Hematopoietic multipotent progenitor cell treated with erythropoietin and hydrocortisone succinate and interleukin-3 and kit ligand, for 17 days (in vitro differentiated cells): ENCODE measurements around the gene TRIM10.
"Not testable (repeated sequence)": the region's sequence is repeated elsewhere in the genome, so short reads cannot be mapped to it uniquely, and the experiment has no call there.

Source experiments
- DNase-seq: peaks from one replicate; pipeline ENCODE4 v3.0.0-alpha.2; 2015; ENCODE audit warnings: low spot score

The TRIM10 gene

DNA sequence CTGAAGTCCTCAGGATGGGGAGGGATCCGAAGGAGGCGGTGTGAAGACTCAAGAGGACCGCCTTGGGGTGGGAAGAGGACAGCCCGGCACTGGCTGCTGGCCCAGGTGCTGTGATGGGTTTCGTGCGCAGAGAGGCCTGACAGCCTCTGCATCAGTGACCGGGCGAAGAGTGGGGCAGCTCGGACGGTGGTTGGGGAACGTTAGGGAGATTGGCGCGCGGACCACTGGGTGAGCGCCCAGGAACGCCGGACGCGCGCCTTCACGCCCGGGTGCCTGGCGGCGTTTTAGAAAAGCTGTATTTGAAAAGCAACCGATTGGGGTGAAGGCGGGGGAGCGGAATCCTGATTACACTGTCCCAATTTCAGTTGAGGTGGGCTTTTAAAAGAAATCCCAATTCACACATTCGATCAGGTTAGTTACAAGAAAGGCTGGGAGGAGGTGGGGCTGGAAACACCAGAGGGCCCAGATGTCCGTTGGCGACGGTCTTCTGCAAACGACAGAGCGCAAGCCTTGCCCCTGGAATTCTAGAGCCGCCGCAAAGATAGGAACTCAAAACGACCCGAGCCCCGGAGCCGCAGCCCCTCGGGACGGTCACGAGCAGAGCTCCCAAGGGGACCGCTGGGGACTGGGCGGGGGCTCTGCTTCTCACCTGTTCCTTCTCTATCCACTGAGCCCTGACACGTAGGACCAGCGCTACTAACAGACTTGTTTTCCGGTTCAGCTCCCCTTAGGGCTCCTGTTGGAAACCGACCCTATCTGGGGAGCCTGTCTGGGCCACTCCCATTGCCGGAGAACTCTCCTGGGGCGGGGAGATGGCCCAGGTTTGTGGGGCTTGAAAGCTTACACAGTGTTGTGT is 33.5 kb downstream of the TRIM10 start:
- DNase-seq = no peak

- no peak for DNase-seq
These were observed 38.5 kb downstream of the TRIM10 start for GRCh38 chr6:30122515-30122914.

DNA sequence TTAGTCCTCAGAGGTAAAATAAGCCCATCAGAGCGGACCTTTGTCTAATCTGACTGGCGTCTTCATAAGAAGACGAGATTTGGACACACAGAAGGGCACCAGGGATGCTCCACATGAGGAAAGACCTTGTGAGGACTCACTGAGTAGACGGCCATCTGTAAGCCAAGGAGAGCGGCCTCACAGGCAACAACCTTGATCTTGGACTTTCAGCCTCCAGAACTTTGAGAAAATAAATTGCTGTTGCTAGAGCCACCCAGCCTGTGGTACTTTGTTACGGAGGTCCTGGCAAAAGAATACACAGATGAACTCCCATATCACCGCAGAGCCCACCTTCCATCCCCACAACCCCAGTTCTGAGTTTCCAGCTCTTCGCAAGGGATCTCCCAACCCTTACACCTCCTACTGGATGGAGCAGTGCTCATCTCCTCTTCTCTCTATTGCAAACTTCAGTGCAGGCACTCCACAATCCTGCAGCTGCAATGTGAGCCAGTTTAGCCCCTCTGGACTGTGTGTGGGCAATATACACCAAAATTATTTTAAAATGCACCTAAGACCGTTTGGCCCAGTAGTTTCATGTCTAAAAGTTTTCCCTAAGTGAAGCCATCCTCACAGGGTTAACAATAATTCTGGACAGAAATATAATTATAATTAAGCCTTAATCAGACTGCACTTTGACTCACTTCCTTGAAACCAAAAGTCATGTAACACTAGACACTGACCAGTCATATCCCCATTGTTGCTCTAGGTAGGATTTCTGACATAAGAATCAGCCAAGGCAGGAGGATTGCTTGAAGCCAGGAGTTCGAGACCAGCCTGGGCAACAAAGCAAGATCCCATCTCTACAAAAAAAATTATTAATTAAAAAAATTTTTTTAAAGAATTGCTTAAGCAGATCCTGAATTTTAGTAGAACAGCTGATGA is 39.3 kb downstream of the TRIM10 start:
- no peak for DNase-seq

DNA sequence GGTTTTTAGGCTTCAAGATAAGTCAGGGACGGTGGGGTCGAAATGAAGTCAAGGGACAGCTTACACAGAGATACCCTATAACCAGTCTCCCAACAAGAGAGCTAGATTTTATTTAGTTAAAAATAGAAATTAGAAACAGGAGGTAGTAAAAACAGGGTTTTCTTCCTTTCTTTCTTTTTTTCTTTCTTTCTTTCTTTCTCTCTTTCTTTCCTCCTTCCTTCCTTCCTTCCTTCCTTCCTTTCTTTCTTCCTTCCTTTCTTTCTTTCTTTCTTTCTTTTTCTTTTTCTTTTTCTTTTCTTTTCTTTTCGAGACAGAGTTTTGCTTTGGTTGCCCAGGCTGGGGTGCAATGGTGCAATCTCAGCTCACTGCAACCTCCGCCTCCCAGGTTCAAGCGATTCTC is 42.3 kb downstream of the TRIM10 start:
- DNase-seq = not testable (repeated sequence)

DNA sequence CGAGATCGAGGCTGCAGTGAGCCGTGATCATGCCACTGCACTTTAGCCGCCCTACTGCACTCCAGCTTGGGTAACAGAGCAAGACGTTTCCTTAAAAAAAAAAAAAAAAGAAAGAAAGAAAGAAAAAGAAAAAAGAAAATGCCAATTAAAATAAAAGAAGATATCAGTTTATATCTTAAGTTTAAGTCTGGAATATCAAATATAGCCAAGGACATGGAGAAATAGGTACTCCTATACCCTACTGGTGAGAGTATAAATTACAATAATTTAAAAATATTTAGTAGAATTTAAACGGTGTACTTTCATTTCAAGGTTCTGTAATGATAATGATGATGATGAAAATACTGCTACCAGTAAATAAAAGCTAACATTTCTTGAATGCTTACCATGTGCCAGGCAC is 44.3 kb downstream of the TRIM10 start:
- DNase-seq = no peak

- DNase-seq = no peak
These were observed 47.2 kb downstream of the TRIM10 start for GRCh38 chr6:30113841-30114240.

- DNase-seq = no peak
These were observed 47.8 kb downstream of the TRIM10 start, which contains the start of gene TRIM31 for GRCh38 chr6:30113003-30113759. TSS of gene TRIM31 (minus strand) at chr6:30113090. CDS start at chr6:30112805, 285 bp downstream.

GRCh38 chr6:30112402-30112994 is 48.5 kb downstream of the TRIM10 start:
- no peak for DNase-seq

DNA sequence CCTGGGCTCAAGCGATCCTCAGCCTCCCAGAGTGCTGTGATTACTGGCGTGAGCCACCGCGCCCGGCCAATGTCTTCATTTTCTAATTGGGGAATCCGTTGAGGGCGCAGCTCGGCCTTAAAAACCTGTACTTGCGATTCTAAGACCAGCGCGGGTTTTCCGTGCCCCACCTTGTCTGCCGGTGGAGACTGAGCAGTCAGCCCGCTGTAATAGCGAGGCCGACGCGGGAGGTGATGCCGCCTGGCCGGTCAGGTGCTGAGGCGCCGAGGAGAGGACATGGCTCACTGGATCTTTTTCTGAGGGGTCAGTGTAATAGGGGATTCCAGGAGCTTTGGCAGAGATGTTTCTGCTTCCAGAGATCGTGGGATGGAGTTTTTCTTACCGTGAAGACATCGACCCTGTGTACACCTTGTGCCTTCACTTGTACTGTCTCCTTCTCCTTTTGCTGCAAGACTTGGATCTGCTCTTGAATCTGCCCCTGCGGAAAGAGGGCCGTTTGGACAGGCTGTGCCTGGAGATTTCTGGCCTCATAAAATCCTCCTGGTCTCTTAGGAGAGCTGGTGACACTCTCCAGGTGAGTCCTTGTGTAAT is 49.6 kb downstream of the TRIM10 start:
- no peak for DNase-seq

- no peak for DNase-seq
These were observed 56.4 kb downstream of the TRIM10 start for GRCh38 chr6:30104661-30105060.

DNA sequence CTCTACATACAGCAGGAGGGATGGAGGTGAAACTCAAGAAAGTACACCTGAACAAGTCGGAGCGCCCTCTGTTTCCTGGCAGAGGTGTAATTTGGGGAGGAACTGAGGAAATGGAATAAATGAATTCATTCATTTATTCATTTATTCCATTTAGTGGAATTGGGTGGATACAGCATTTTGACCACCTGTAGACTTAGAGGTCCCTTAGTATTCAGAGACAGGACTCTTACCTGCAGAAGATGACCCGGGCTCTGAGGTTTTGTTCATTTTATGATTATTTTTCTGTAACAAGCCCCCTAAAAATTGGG is 57.2 kb downstream of the TRIM10 start:
- DNase-seq = no peak

GRCh38 chr6:30102970-30103871 is 57.8 kb downstream of the TRIM10 start:
- peak; percentile 96 for DNase-seq

DNA sequence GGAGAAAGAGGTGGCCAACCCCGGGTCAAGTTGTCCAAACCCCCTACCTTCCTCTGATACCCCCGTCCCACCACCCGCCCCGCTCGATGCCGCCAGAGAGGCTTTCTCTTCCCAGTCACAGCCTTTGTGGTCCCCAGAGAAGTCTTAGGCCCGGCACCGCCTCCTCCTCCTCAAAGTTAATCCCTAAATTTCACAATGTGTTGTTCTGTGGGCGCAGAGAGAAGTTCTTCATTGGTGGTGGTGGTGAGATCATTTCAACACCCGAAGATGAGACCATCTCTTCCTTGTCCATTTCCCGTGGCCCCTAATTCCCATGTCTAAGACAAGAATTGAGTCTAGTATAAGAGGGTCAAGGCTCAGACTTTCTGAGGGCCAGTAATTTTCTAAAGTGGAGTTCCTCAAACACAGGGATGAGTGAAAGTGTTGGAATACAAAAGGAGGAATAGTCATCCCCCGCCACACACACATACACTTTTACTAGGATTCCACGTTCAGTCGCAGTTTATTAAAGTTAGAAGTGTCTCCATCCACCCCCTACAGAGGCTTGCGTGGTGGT is 58.5 kb downstream of the TRIM10 start:
- DNase-seq = no peak
